ENCODE results near the gene TTC4. TPM values are rescaled to one million over a fixed set of nuclear protein-coding genes. Genes with fewer than 3 reads are reported as not detected.

TTC4 gene, protein sequence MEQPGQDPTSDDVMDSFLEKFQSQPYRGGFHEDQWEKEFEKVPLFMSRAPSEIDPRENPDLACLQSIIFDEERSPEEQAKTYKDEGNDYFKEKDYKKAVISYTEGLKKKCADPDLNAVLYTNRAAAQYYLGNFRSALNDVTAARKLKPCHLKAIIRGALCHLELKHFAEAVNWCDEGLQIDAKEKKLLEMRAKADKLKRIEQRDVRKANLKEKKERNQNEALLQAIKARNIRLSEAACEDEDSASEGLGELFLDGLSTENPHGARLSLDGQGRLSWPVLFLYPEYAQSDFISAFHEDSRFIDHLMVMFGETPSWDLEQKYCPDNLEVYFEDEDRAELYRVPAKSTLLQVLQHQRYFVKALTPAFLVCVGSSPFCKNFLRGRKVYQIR
- total RNA-seq (2021; ENCODE audit: unreplicated experiment) (25.2 TPM), Bru-seq, nascent RNA (percentile 73 among the genes with signal in this experiment), BruChase-seq, experiment 1, labeled RNA remaining after a 2-hour chase (percentile 91 among the genes with signal in this experiment), BruChase-seq, experiment 2, labeled RNA remaining after a 6-hour chase (percentile 83 among the genes with signal in this experiment)
- polyA plus RNA-seq (2012; ENCODE audit: insufficient read length), result 19.1 TPM
- long read RNA-seq, transcript TTC4-201 (10 exons, 2,395 nt), result major isoform, 48 of 65 reads
- long read RNA-seq, partial matches to known transcripts, result 5 of 65 reads
- long read RNA-seq, other reads (novel, unspliced or antisense), result 11 of 65 reads

DNA sequence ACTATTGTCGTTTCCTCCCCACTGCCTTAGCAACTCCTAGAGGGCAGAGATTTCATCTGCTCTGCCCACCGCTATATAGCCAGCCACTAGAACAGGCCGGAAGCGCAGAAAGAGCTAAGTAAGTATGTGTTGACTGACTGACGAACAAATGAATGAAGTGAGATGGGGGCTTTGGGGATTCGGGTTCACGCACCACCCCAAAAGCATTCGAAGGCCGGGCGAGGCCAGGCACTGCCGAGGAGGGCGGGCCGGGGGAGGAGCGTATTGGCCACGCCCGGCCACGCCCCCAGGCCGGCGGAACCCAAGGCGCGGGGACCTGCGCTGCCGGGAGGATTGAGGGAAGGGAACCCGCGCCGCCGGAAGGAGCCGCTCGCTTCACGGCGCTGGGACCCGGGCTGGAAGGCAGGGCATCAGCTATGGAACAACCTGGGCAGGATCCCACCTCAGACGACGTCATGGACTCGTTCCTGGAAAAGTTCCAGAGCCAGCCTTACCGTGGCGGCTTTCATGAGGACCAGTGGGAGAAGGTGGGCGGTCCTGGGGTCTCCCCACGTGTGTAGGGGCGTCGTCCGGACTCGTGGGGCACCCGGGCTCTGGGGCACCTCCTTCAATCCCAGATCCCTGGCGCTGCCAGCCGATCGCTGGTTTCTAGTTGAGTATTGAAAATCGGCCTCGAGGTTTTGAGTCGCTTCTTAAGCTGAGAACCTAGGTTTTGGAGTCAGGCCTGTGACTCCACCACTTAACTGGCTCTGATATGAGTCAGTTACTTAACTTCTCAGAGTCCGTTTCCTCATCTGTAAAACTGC, at the start of gene TTC4:
Gene TTC4 (plus strand): TSS at position 369 of the 806 bp plus-strand sequence. CDS start 48 bp downstream, at position 417.
- H3K9me3 ChIP-seq (ENCODE audit: control insufficient read depth, insufficient read depth, low read depth, low read length), result no peaks in the 10 kb centered on the region
- intact Hi-C loops (cut with micrococcal nuclease; ENCODE audit: unreplicated experiment), result no loop called here
- POLR2A ChIA-PET, result interaction anchor here (0.6 to 0.7 kb wide), 2 partner anchors 24 to 37 kb away, joined by 3 to 13 read pairs; no protein-coding TSS in a partner anchor
- peak; percentile 28 for DNase-seq (ENCODE audit: low read depth, low spot score)
- TF ChIP-seq SIN3A (IDR thresholded peaks at IDR 0.05; ENCODE audit: borderline replicate concordance, insufficient read depth, low read depth, low read length) (peak; percentile 81; the same call in 1 of the 2 replicates), POLR2AphosphoS5 (IDR thresholded peaks at IDR 0.05; ENCODE audit: low read depth, low read length) (peak; percentile 94), TCF7L2 (IDR thresholded peaks at IDR 0.05; ENCODE audit: low read depth, low read length) (peak; percentile 48)
- TF ChIP-seq, protein P1, sequence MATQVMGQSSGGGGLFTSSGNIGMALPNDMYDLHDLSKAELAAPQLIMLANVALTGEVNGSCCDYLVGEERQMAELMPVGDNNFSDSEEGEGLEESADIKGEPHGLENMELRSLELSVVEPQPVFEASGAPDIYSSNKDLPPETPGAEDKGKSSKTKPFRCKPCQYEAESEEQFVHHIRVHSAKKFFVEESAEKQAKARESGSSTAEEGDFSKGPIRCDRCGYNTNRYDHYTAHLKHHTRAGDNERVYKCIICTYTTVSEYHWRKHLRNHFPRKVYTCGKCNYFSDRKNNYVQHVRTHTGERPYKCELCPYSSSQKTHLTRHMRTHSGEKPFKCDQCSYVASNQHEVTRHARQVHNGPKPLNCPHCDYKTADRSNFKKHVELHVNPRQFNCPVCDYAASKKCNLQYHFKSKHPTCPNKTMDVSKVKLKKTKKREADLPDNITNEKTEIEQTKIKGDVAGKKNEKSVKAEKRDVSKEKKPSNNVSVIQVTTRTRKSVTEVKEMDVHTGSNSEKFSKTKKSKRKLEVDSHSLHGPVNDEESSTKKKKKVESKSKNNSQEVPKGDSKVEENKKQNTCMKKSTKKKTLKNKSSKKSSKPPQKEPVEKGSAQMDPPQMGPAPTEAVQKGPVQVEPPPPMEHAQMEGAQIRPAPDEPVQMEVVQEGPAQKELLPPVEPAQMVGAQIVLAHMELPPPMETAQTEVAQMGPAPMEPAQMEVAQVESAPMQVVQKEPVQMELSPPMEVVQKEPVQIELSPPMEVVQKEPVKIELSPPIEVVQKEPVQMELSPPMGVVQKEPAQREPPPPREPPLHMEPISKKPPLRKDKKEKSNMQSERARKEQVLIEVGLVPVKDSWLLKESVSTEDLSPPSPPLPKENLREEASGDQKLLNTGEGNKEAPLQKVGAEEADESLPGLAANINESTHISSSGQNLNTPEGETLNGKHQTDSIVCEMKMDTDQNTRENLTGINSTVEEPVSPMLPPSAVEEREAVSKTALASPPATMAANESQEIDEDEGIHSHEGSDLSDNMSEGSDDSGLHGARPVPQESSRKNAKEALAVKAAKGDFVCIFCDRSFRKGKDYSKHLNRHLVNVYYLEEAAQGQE (IDR thresholded peaks at IDR 0.05; ENCODE audit: insufficient read depth in 1 of 2, low read depth in 2 of 2, low read length in 1 of 2), result no peak
- TSS peak; percentile 75 for BruUV-seq (replicated peaks)
- peak within 1 kb of the TSS; percentile 86 to 93 for H3K4me3 ChIP-seq (ENCODE audit: low read depth in 2 of 2, low read length in 2 of 2)
- peaks cover 11% of the 10 kb centered on the region; the same call in 1 of the 2 replicates for H3K4me1 ChIP-seq (ENCODE audit: control insufficient read depth, insufficient read depth, low read length)
- CTCF ChIA-PET, result no interaction called here
- peaks cover 7% of the 10 kb centered on the region; the same call in 1 of the 2 replicates for H3K36me3 ChIP-seq (ENCODE audit: control insufficient read depth, insufficient read depth, low read length)
- in situ Hi-C loops (cut with HindIII; ENCODE audit: low pct_unique_long_range_greater_than_20kb, low sequenced_read_pairs), result no loop called here
- peak within 1 kb of the TSS; percentile 87 for H3K27ac ChIP-seq (ENCODE audit: low read length)
- ATAC-seq, result peak; percentile 99
- no peaks in the 10 kb centered on the region for H3K27me3 ChIP-seq (ENCODE audit: control insufficient read depth, insufficient read depth, low read length)

DNA sequence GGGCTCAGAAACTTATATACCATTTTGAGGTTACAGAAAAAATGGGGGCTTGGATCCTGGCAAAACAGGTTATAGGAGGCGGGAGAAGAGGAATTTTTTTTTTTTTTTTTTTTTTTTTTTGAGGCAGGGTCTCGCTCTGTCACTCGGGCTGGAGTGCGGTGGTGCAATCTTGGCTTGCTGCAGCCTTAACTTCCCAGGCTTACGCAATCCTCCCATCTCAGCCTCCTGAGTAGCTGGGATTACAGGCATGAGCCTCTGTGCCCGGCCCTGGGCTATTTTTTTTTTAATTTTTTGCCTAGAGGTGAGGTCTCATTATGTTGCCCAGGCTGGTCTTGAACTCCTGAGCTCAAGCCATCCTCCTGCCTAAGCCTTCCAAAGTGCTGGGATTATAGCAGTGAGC, 49.3 kb upstream of the TTC4 start:
- no peak overlapping the region for H3K4me3 ChIP-seq (ENCODE audit: low read depth in 2 of 2, low read length in 2 of 2)
- intact Hi-C loops (cut with micrococcal nuclease; ENCODE audit: unreplicated experiment) (no loop called here), in situ Hi-C loops (cut with HindIII; ENCODE audit: low pct_unique_long_range_greater_than_20kb, low sequenced_read_pairs) (no loop called here)
- BruUV-seq (replicated peaks), result no TSS peak
- DNase-seq (ENCODE audit: low read depth, low spot score), result no peak
- no peaks in the 10 kb centered on the region for H3K4me1 ChIP-seq (ENCODE audit: control insufficient read depth, insufficient read depth, low read length)
- ChIA-PET CTCF (no interaction called here), POLR2A (no interaction called here)
- H3K36me3 ChIP-seq (ENCODE audit: control insufficient read depth, insufficient read depth, low read length), result no peaks in the 10 kb centered on the region
- H3K9me3 ChIP-seq (ENCODE audit: control insufficient read depth, insufficient read depth, low read depth, low read length), result no peaks in the 10 kb centered on the region
- no peaks in the 10 kb centered on the region for H3K27me3 ChIP-seq (ENCODE audit: control insufficient read depth, insufficient read depth, low read length)
- no peak for ATAC-seq
- no peak overlapping the region for H3K27ac ChIP-seq (ENCODE audit: low read length)
- TF ChIP-seq, protein P2, sequence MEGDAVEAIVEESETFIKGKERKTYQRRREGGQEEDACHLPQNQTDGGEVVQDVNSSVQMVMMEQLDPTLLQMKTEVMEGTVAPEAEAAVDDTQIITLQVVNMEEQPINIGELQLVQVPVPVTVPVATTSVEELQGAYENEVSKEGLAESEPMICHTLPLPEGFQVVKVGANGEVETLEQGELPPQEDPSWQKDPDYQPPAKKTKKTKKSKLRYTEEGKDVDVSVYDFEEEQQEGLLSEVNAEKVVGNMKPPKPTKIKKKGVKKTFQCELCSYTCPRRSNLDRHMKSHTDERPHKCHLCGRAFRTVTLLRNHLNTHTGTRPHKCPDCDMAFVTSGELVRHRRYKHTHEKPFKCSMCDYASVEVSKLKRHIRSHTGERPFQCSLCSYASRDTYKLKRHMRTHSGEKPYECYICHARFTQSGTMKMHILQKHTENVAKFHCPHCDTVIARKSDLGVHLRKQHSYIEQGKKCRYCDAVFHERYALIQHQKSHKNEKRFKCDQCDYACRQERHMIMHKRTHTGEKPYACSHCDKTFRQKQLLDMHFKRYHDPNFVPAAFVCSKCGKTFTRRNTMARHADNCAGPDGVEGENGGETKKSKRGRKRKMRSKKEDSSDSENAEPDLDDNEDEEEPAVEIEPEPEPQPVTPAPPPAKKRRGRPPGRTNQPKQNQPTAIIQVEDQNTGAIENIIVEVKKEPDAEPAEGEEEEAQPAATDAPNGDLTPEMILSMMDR (IDR thresholded peaks at IDR 0.05), result no peak
- TF ChIP-seq TCF7L2 (IDR thresholded peaks at IDR 0.05; ENCODE audit: low read depth, low read length) (no peak), POLR2AphosphoS5 (IDR thresholded peaks at IDR 0.05; ENCODE audit: low read depth, low read length) (no peak), SIN3A (IDR thresholded peaks at IDR 0.05; ENCODE audit: borderline replicate concordance, insufficient read depth, low read depth, low read length) (no peak)
- TF ChIP-seq, protein P1 (IDR thresholded peaks at IDR 0.05; ENCODE audit: insufficient read depth in 1 of 2, low read depth in 2 of 2, low read length in 1 of 2), result no peak

Data from Panc1 (cell line).